Liver (tissue), 9 donors: ENCODE data around the gene SEMA4G. TPM values are rescaled to one million over a fixed set of nuclear protein-coding genes. Genes with fewer than 3 reads are reported as not detected.

Experiments used
- DNase-seq: peaks from one replicate; pipeline ENCODE4 v3.0.0-alpha.2; 2017; ENCODE audit warnings: low spot score
- H3K27ac ChIP-seq, 2 donors: one replicate each; pipeline ENCODE4 v1.7.0; 2013; ENCODE audit warnings: inconsistent platforms in 2 of 2, low read length in 2 of 2, control low read depth in 1 of 2, low read depth in 1 of 2, mild to moderate bottlenecking in 1 of 2
- H3K27me3 ChIP-seq, 4 donors: one replicate each; pipeline versions ENCODE4 v1.6.1 to v1.7.0; 2013; ENCODE audit warnings: low read length in 3 of 4, inconsistent platforms in 1 of 4, mild to moderate bottlenecking in 1 of 4, moderate library complexity in 1 of 4; ENCODE audit not compliant: control insufficient read depth in 4 of 4, insufficient read depth in 4 of 4
- H3K36me3 ChIP-seq, 4 donors: one replicate each; pipeline versions ENCODE4 v1.6.1 to v1.7.0; 2013; ENCODE audit warnings: low read length in 3 of 4, mild to moderate bottlenecking in 3 of 4, low read depth in 1 of 4, moderate library complexity in 1 of 4; ENCODE audit not compliant: control insufficient read depth in 4 of 4, insufficient read depth in 3 of 4
- H3K4me1 ChIP-seq, 4 donors: one replicate each; pipeline versions ENCODE4 v1.6.1 to v1.7.0; 2013; ENCODE audit warnings: low read length in 3 of 4, mild to moderate bottlenecking in 3 of 4, moderate library complexity in 1 of 4; ENCODE audit not compliant: control insufficient read depth in 4 of 4, insufficient read depth in 4 of 4
- H3K4me3 ChIP-seq, 3 donors: one replicate each; pipeline versions ENCODE4 v1.6.1 to v1.7.0; 2013; ENCODE audit warnings: low read length in 3 of 3, control low read depth in 1 of 3, low read depth in 1 of 3, mild to moderate bottlenecking in 1 of 3
- H3K9ac ChIP-seq, 2 donors: one replicate each; pipeline ENCODE4 v1.7.0; 2013; ENCODE audit warnings: low read length in 2 of 2, mild to moderate bottlenecking in 2 of 2, moderate library complexity in 2 of 2, control low read depth in 1 of 2, low read depth in 1 of 2
- H3K9me3 ChIP-seq, 4 donors: one replicate each; pipeline versions ENCODE4 v1.6.1 to v1.7.0; 2013; ENCODE audit warnings: low read length in 3 of 4; ENCODE audit not compliant: control insufficient read depth in 4 of 4
- EGR1 ChIP-seq, 2 donors: IDR thresholded peaks; 2 replicates each; pipeline ENCODE4 v1.6.1; 2016 to 2018; ENCODE audit warnings: antibody characterized with exemption in 2 of 2, low read depth in 2 of 2
- FOXA1 ChIP-seq: IDR thresholded peaks from 2 replicates; pipeline ENCODE4 v1.6.1; 2016; ENCODE audit warnings: antibody characterized with exemption
- FOXA2 ChIP-seq: IDR thresholded peaks from 2 replicates; pipeline ENCODE4 v1.6.1; 2016; ENCODE audit warnings: antibody characterized with exemption
- GABPA ChIP-seq, 2 donors: IDR thresholded peaks in 1 of 2; conservative IDR thresholded peaks in 1 of 2; 2 replicates each; pipeline ENCODE4 v1.6.1; 2016; ENCODE audit warnings: antibody characterized with exemption in 2 of 2, mild to moderate bottlenecking in 1 of 2, moderate library complexity in 1 of 2
- HNF4A ChIP-seq, 2 donors: conservative IDR thresholded peaks; 2 replicates each; pipeline ENCODE4 v1.6.1; 2016; ENCODE audit warnings: antibody characterized with exemption in 2 of 2, mild to moderate bottlenecking in 2 of 2
- HNF4G ChIP-seq: IDR thresholded peaks from 2 replicates; pipeline ENCODE4 v1.6.1; 2016; ENCODE audit warnings: antibody characterized with exemption
- MAX ChIP-seq: IDR thresholded peaks from 2 replicates; pipeline ENCODE4 v1.6.1; 2016; ENCODE audit warnings: antibody characterized with exemption
- NR2F2 ChIP-seq: IDR thresholded peaks from 2 replicates; pipeline ENCODE4 v1.6.1; 2016; ENCODE audit warnings: antibody characterized with exemption
- RAD21 ChIP-seq, 2 donors: IDR thresholded peaks; 2 replicates each; pipeline ENCODE4 v1.6.1; 2016; ENCODE audit warnings: antibody characterized with exemption in 2 of 2, mild to moderate bottlenecking in 2 of 2
- REST ChIP-seq: IDR thresholded peaks from 2 replicates; pipeline ENCODE4 v1.6.1; 2016; ENCODE audit warnings: antibody characterized with exemption, mild to moderate bottlenecking
- RXRA ChIP-seq, 2 donors: IDR thresholded peaks; 2 replicates each; pipeline ENCODE4 v1.6.1; 2017 to 2018; ENCODE audit warnings: antibody characterized with exemption in 2 of 2, mild to moderate bottlenecking in 1 of 2
- TAF1 ChIP-seq: conservative IDR thresholded peaks from 2 replicates; pipeline ENCODE4 v1.6.1; 2016; ENCODE audit warnings: antibody characterized with exemption, mild to moderate bottlenecking
- ZBTB33 ChIP-seq: IDR thresholded peaks from 2 replicates; pipeline ENCODE4 v1.6.1; 2016; ENCODE audit warnings: antibody characterized with exemption
- WGBS: extraction: QIAGEN DNeasy Blood & Tissue Kit; methylation state at CpG from one replicate; pipeline ENCODE4 v1.1.7; 2013; 5-methylcytosine and 5-hydroxymethylcytosine counted together
- polyA plus RNA-seq, 2 donors: library from polyadenylated mRNA; stranded (reverse) in 1 of 2; unstranded in 1 of 2; fragments of 200-250 nt in 1 of 2; fragments of >200 nt in 1 of 2; fragmentation: Nextera tagmentation in 1 of 2; extraction: Ambion mirVana in 1 of 2; gene quantifications; one replicate each; pipeline versions ENCODE4 v1.2.1 to v1.2.3, GENCODE V29; 2013 to 2015
- total RNA-seq, 2 donors: library from RNA; depleted of rRNA; stranded (reverse); fragments of >200 nt; gene quantifications; one replicate each; pipeline ENCODE4 v1.2.3, GENCODE V29; 2014
- donor health status: healthy.
- donor health status: healthy.
- donor health status: healthy.
- donor health status: healthy.
- donor health status: healthy.

Gene SEMA4G
- total and polyA plus RNA-seq, 4 donors: 13.9 to 56.0 (median 30.2) TPM

GRCh38 chr10:100945754-100946153 is 23.6 kb upstream of the SEMA4G start (continued):
- TF ChIP-seq MAX (no peak), FOXA2 (no peak)

GRCh38 chr10:100948916-100949315 is 20.4 kb upstream of the SEMA4G start:
- no peaks in the 10 kb centered on the region for H3K9me3 ChIP-seq
- H3K4me1 ChIP-seq: no peaks in the 10 kb centered on the region
- no peak overlapping the region for H3K9ac ChIP-seq
- no peak overlapping the region for H3K27ac ChIP-seq
- no peak for DNase-seq
- peaks cover 13 to 64% (median 45%) of the 10 kb centered on the region in 4 donors for H3K36me3 ChIP-seq
- no peak for TF ChIP-seq REST
- no peak overlapping the region for H3K4me3 ChIP-seq
- H3K27me3 ChIP-seq: no peaks in the 10 kb centered on the region
- 98% methylated on average over 3 of the region's 3 CpGs for WGBS

GRCh38 chr10:100960251-100960650 is 9.1 kb upstream of the SEMA4G start:
- no peak overlapping the region for H3K4me3 ChIP-seq
- H3K9me3 ChIP-seq: no peaks in the 10 kb centered on the region
- H3K9ac ChIP-seq: no peak overlapping the region
- no peak for DNase-seq
- H3K4me1 ChIP-seq: peaks cover 0 to 13% (median 7%) of the 10 kb centered on the region in 4 donors
- peaks cover 3 to 41% (median 26%) of the 10 kb centered on the region in 4 donors for H3K36me3 ChIP-seq
- H3K27ac ChIP-seq: no peak overlapping the region
- H3K27me3 ChIP-seq: no peaks in the 10 kb centered on the region
- TF ChIP-seq RAD21 (IDR thresholded peaks at IDR 0.05) (no peak), REST (no peak), MAX (no peak), NR2F2 (no peak), TAF1 (no peak), ZBTB33 (no peak), HNF4A (conservative IDR thresholded peaks at IDR 0.05) (no peak), HNF4G (no peak), RXRA (IDR thresholded peaks at IDR 0.05) (no peak), EGR1 (IDR thresholded peaks at IDR 0.05; ENCODE audit: low read depth in 2 of 2) (no peak), GABPA (IDR thresholded peaks at IDR 0.05 in 1 of 2, conservative IDR thresholded peaks at IDR 0.05 in 1 of 2) (no peak), FOXA1 (no peak)
